Forelimb muscle (tissue), 1 donor: ENCODE data around the gene ZNF346. TPM values are rescaled to one million over a fixed set of nuclear protein-coding genes. Genes with fewer than 3 reads are reported as not detected.

ENCODE experiments used
- DNase-seq: peaks from one replicate; pipeline ENCODE4 v3.0.0-alpha.2; 2013; ENCODE audit warnings: low read depth
- polyA plus RNA-seq: library from polyadenylated mRNA; unstranded; fragments of 120-200 nt; gene quantifications from one replicate; pipeline ENCODE4 v1.2.1, GENCODE V29; 2013; ENCODE audit not compliant: insufficient read length

Gene ZNF346
- polyA plus RNA-seq, 1 donor, result 15.9 TPM

DNA sequence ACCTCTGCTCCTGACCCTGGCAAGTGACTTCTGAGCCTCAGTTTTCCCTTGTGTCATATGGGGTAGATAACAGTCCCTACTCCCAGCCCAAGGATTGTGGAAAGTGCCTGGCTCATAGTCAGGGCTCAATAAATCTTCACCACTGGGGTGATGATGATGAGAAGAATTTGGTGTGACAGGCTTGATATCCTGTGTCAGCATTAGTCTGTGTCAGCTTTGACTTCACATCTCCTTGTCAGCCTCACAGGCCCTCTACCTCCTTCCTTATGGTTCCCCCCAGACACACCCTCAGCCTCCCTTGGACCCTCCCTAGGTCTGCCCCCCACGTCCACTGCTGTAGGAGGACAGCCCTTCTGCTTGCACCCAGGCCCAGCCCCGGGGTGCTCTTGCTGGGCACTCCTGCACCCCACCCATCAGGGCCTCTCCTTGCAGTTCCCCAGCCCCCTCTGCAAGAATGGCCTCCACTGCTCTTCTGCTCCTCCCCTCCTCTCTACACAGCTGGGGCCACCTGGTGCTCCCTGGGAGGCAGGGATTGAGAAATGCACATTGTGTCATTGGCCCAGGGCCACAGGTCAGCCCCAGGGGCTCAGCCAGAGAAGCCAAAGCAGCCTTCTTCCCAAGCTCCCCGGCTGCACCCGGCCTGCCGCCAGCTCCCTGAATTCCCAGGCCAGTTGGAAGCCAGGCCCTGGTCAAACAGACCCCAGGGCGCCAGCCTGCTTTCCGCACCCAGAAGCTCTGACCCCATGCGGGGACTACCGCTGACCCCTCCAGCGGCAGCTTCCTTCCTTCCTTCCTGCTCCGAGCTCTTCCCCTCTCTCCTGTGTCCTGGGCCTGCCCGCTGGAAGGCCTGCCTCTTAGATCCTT lies 72.0 kb downstream of the ZNF346 start:
- DNase-seq, result no peak

DNA sequence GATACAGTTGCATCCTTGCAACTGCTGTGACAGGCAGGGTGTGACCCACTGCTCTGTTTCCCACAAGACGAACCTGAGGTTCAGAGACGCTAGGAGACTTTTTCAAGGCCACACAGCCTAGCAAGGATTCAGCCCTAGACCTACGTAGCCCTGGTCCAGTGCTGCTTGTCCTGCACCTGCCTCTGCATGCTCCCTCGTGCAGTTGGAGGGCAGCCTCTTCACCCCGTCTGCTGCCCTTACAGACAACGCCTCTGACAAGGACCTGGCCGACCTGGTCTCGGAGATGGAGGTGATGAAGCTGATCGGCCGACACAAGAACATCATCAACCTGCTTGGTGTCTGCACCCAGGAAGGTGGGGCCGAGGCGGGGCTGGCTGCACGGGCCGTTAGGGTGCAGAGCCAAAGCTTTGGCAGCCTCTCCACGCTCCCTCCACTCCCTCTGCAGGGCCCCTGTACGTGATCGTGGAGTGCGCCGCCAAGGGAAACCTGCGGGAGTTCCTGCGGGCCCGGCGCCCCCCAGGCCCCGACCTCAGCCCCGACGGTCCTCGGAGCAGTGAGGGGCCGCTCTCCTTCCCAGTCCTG lies 72.7 kb downstream of the ZNF346 start:
- DNase-seq, result no peak

DNA sequence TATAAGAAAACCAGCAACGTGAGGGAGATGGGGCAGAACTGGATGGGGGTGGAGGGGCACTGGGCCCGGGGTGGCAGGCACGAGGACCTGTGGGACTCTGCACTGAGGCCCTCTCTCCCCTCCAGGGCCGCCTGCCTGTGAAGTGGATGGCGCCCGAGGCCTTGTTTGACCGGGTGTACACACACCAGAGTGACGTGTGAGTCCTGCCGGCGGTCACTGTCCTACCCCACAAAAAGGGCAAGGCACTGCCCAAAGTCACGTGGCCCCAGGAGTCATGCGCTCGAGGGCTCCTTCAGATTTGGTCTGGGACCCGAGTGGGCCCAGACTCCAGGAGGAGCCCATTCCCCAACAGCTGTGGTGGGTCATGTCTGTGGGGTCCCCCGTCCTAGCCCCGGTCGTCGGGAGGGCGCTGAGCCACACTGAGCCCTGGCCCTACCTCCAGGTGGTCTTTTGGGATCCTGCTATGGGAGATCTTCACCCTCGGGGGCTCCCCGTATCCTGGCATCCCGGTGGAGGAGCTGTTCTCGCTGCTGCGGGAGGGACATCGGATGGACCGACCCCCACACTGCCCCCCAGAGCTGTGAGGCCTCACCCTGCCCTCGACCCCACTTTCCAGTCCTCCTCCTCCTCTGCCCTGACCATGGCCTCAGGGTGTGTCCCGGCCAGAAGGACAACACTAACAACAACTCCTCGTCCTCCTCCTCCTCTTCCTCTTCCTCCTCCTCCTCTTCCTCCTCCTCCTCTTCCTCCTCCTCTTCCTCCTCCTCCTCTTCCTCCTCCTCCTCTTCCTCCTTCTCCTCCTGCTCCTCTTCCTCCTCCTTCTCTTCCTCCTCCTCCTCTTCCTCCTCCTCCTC lies 73.9 kb downstream of the ZNF346 start:
- no peak for DNase-seq

DNA sequence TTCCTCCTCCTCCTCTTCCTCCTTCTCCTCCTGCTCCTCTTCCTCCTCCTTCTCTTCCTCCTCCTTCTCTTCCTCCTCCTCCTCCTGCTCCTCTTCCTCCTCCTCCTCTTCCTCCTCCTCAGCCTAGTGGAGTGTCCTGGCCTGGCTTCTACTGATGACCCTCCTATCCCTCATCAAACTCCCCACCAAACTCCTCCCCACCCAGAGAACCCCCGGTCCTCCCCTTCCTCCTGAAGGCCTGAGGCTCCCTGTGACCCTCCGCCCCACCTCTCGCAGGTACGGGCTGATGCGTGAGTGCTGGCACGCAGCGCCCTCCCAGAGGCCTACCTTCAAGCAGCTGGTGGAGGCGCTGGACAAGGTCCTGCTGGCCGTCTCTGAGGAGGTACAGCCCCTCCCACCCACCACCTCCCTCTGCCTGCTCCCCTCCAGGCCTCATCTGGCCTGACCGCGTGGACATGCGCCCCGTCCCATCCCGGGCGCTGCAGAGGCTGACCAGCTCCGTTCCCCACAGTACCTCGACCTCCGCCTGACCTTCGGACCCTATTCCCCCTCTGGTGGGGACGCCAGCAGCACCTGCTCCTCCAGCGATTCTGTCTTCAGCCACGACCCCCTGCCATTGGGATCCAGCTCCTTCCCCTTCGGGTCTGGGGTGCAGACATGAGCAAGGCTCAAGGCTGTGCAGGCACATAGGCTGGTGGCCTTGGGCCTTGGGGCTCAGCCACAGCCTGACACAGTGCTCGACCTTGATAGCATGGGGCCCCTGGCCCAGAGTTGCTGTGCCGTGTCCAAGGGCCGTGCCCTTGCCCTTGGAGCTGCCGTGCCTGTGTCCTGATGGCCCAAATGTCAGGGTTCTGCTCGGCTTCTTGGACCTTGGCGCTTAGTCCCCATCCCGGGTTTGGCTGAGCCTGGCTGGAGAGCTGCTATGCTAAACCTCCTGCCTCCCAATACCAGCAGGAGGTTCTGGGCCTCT lies 74.8 kb downstream of the ZNF346 start:
- no peak for DNase-seq

DNA sequence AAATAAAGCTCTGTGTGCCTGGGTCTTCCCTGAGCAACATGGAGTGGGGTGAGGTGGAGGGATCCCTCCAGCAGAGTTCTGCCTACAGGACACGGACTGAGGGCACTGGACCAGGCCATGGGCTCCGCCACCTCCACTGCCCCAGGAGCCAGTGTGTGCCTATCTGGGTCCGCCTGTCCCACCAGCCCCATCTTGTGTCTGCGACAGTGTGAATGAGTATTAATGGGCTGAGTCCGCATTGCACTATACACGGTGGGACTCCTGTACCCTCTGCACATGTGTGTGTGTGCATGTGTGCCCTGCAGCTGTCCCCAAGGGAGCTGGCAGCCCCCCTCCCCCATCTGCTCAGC lies 75.6 kb downstream of the ZNF346 start:
- no peak for DNase-seq

DNA sequence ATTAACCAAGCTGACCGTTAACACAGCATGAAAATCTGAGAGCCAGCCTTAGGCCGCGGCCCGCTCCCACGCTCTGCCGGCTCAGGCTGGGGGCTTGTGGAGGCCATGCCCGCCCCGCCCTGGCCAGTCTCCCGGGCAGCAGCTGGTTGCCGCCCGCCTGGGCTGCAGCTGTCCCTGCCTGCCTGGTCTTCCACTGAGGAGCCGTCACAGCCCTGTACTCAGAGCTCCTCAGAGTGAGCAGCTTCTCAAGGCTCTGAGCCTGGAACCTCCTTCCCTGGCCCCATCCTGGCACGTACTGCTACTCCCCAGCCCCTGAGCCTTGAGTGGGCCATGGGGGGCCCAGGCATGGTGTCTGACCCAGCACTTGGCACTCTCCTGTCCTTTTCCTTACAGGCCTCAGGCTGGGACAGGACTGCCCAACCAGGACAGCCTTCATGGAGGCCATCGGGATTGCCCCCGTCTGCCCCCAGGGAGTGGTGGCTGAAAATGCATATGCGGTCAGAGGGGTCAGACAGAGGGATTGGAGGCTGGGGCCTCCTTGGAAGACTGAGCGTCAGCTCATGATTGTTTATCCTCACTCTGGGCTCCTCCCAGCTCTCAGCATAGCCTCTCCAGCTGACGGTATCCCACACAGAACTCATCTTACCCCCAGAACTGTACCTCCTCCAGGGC lies 76.1 kb downstream of the ZNF346 start:
- DNase-seq, result no peak

DNA sequence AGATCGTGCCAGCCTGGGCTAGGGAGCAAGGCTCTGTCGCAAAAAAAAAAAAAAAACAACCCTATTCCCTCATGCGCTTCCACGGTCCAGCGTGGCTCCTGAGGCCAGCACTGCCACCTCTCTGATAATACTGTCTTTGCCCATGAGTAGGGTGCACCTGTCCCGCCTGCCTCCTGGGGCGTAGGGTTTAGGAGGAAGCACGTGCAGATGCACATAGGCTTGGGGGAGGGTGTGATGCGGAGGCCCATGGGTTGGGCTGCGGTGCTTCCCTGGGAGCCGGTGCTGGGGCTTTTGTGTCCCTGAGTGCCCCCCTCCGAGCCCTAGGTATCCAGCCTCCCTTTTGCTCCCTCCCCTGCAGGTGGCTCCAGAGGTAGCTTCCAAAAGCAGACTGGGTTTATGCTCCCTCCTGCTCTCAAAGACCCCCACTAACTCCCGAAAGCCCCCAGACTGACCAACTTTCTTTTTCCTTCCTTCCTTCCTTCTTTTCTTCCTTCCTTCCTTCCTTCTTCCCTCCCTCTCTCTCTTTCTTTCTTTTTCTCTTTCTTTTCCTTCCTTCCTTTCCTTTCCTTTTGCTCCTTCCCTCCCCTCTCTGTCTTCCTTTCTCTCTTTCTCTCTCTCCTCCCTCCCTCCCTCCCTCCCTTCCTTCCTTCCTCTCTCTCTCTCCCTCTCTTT lies 77.1 kb downstream of the ZNF346 start:
- DNase-seq, result no peak

DNA sequence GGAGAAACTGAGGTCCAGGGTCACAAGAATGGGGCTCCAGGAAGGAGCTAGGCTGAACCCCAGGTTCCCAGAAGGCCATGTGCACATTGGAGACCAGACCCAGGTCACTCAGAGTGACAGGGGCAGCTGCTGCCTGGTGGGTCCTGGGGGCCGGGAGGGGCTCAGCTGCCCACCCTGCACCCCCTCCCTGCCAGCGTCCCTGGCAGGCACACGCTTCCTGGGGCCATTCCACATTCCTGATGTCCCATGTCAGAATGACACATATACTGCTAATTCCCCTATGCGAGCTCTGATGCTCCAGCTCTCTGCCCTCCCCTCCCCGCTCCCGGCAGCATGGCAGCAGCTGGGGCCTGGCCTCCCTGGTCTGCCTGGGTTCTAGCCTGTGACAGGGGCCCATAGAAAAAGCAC lies 78.2 kb downstream of the ZNF346 start:
- DNase-seq, result no peak

DNA sequence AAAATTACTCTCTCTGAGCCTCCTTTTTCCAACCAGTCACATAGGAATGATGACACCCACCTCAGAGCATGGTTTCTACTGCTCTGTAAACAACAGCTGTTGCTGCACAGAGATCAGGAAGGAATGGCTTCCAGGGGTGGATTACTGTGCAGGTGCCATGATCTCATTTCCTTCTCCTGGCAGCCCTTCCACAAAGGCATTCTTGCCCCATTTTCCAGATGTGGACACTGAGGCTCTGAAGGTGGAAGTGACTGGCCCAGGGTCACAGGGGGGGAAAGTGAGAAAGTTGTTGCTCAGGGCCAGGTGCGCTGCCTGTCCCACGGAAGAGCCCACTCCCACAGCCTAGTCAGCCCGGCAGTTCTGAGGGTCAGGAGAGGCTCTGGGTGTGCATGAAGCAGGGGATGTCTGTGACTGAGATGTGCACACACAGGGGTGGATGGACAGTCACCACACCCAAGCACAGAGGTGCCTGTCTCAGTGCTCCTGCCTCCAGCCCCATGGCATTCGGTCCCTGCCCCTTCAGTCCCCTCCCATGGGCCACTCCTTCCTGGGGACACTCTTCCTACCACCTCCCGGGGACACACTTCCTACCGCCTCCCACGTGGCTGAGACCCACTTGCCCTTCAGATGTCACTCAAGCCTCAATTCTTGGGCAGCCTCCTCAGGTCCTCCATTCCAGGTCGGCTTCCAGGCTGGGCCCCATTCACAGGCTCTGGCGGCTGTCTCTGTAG lies 81.2 kb downstream of the ZNF346 start:
- no peak for DNase-seq

DNA sequence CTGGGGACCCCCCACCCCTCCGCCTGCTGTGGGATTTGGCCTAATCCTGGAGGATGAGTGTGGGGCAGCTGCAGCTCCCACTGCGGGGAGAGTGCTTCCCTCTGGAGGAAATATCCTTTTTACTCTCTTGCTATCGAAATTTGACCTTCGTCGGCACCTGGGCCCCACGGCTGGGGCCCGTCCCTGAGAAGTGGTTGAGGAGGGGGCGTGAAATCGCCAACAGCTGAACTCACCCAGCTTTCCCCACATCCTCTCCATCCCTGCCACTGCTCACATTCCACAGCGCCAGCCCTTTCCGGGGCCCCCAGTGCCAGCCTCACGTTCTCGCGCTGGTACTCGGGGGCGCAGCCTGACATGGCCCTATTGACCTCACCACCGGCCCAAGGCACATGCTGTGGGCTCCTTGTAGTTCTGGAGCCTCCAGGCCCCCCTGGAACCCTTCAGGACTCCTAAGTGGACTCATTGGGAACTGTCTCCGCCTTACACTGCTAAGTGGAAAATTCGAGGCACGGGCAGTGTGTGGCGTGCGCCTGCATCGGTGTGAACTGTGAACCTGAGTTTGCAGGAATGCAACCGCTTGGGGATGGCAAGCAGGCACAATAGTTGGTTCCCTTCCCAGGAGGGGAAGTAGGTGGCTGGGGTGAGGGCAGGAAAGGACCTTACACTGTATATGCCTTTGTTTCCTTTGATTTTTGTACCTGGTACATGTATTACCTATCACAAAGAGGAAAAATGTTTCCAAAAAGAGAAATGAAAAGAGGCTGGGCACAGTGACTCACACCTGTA lies 83.4 kb downstream of the ZNF346 start:
- DNase-seq, result no peak

DNA sequence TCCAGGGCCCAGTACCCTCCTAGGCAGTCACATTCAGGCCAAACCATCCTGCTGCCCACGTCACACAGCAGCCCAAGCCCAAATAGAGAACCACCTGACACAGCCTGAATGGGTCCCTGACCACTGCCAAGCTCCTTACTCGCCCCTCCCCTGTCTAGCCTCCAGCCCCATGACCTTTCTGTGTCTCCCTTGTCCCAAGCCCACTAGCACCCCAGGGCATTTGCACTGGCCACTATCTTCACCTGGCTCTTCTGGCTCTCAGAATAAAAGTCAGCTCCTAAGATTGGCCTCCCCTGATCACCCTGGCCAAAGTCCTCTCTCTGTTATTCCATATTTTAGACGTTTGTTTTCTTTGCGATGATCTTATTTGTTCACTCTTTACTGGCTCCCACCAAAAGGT lies 84.7 kb downstream of the ZNF346 start:
- DNase-seq, result no peak

DNA sequence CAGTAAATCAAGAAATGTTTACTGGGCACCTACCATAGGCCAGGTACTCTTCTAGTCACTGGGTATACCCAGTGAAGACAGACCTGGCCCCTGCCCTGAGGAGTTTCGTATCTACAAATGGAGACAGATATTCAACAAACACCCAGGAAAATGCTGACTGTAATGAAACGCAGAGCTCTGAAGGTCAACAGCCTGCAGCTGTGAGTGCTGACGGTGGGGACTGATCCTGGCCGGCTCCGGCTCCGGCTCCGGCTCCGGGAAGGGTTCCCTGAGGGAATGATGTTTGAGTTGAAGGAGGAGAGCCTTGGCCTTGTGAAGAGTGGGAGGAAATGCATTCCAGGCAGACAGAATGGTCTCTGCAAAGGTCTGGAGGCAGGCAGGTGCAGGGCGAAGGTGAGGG lies 87.3 kb downstream of the ZNF346 start:
- no peak for DNase-seq

DNA sequence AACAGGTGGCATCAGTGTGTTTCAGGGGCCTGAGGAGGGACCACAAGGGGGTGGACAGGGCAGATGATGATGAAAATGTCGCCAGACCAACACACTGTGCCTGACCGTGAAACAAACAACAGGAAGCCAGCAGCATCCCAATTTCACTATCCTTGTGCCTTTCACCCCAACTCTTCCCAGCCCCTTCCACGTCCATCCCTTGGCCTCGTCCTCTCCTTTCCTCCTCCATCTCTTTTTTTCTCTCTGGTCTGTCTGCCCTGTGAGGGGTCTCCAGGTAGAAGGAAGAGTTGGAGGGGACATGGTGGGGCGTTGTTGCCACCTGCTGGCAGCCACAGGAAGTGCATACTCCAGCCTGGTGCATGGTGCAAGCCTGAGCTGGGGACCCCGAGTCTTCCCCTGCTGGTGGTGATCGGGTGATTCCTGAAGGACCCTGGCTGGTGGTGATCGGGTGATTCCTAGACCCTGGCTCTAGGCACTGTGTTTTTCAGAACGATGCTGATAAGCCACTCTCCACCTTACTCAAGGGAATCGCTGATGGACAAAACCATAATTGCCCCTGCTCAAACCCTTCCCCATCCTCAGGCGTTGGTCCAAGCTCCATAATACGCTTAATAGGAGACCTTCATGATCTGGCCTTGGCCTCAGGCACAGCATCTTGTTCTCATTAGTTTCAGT lies 89.4 kb downstream of the ZNF346 start:
- DNase-seq, result no peak

DNA sequence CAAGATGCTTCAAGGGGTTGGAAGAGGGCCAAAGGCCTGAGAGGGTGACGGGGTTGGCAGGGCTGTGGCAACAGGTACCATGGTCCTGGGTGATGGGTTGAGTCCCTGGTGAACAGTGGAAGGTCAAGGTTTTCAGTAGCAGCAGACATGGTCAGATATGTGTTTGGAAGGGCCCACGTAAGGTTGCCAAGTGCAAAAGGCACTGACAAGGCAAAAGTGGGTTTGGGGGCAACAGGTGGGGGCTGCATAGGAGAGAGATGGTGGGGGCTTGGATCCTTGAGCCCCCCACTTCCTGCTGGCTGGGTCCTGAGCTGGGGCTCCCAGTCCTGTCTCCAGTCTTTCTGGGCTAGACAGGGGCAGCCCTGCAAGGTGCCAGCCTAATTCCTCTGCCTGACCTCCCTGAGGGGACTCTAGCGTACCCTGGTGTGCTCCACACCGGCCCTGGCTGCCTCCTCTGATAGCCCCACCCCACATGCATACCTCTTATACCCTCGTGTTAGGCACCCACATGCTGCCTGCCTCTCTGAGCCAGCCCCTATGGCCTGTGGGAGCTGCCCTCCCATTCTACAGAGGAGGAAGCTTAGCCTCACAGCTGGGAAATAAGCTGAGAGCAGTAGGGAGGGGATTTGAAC lies 90.2 kb downstream of the ZNF346 start:
- DNase-seq, result no peak

DNA sequence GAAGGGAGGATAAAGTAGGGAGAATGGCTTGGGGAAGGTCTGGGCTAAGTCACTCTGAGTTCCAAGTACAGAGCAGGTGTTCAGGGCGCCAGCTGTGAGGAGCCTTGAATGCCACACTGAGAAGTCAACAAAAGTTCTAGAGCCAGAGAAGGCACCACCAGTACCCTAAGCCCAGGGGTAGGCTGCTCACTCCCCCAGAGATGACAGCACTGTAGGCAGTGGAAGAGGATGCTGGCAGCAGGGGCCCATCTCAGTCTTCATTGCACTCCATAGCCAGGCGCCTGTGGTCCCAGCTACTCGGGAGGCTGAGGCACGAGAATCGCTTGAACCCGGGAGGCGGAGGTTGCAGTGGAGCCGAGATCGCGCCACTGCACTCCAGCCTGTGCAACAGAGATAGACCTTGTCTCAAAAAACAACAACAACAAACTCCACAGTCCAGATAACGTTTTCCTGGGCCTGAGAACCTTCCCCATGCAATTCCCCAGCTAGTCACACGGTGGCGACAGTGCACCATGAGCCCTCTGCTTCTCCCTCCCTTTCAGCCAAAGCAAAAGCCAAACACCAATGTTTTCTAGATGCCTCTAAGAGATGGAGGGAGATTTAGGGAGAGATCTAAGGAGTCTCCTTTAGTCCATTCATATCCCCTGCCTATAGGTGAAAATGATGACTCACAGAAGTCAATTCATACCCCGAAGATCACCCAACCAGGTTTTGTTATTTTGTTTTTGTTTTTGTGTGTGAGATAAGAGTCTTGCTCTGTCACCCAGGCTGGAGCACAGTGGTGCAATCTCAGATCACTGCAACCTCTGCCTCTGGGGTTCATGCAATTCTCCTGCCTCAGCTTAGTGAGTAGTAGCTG lies 91.3 kb downstream of the ZNF346 start:
- no peak for DNase-seq

DNA sequence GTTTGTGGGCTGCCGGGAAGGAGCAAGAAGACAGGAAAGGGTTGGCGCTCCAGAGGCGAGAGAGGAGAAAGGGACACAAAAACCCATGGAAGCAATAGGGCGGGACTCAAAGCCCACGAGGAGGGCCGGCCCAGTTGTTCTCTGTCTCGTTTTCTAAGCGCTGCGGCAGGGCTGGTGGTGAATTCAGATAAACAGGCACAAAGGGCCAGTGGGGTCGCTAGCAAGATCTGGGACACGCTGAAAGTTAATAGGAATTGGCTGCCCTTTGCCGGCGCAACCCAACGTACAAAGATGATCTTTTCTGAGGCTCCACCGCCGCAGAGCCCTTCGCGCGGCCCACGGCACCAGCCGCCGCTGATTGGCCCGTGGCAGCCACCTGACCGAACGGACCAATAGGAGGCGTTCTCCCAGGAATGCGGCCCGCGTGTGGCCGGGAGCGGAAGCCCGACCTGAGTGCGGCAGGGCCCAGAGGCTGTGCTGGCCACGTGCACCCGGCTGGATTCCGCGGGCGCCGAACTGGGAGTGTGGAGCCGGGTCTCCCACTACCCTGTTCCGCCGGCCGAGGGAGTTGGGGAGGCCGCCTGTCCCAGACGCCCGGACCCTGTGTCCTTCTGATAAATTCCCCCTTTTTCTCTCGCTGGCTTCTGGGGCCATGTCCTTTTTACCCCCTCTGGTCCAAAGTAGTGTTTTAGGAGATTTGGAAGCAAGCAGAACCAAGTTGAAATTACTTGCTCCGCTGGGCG lies 94.3 kb downstream of the ZNF346 start:
- no peak for DNase-seq
